Fibroblast of villous mesenchyme (primary cell): ENCODE data around the gene MAGI2. TPM values are rescaled to one million over a fixed set of nuclear protein-coding genes. Genes with fewer than 3 reads are reported as not detected.
"Not testable (repeated sequence)": the region's sequence is repeated elsewhere in the genome, so short reads cannot be mapped to it uniquely, and the experiment has no call there.

Experiments
- DNase-seq: peaks from one replicate; pipeline ENCODE4 v3.0.0-alpha.2; 2010; ENCODE audit warnings: low read depth
- H3K4me3 ChIP-seq: 2 replicates; pipeline ENCODE4 v1.5.1; 2011; ENCODE audit warnings: low read depth, mild to moderate bottlenecking, low read length
- total RNA-seq: library from RNA; depleted of rRNA; stranded (reverse); fragments of >200 nt; gene quantifications from 2 replicates; pipeline ENCODE4 v1.2.3, GENCODE V29; 2012
- TF ChIP-seq, protein P1 (sequence below): IDR thresholded peaks from 2 replicates; pipeline ENCODE4 v1.5.1; 2012; ENCODE audit warnings: low read depth, mild to moderate bottlenecking, low read length; ENCODE audit not compliant: insufficient read depth

The MAGI2 gene
- total RNA-seq, 1 donor, result 24.6 TPM

DNA sequence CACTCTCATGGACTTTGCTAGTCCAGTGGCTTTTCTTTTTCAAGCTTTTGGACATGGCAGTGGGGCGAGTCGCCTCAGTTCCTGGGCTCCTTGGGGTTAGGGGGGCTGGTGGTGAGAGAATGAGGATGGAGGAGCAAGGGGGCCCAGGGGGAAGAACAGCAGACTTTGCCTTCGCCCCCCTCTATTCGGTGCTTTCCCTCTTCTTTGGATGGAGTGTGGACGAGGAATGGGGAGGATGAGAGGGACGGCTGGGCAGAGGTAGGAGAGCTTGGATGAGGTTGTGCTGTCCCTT lies 255 bp downstream of the MAGI2 start:
- no peak for DNase-seq
- TF ChIP-seq, protein P1, sequence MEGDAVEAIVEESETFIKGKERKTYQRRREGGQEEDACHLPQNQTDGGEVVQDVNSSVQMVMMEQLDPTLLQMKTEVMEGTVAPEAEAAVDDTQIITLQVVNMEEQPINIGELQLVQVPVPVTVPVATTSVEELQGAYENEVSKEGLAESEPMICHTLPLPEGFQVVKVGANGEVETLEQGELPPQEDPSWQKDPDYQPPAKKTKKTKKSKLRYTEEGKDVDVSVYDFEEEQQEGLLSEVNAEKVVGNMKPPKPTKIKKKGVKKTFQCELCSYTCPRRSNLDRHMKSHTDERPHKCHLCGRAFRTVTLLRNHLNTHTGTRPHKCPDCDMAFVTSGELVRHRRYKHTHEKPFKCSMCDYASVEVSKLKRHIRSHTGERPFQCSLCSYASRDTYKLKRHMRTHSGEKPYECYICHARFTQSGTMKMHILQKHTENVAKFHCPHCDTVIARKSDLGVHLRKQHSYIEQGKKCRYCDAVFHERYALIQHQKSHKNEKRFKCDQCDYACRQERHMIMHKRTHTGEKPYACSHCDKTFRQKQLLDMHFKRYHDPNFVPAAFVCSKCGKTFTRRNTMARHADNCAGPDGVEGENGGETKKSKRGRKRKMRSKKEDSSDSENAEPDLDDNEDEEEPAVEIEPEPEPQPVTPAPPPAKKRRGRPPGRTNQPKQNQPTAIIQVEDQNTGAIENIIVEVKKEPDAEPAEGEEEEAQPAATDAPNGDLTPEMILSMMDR, result no peak
- H3K4me3 ChIP-seq, result peak overlapping the region; percentile 94

DNA sequence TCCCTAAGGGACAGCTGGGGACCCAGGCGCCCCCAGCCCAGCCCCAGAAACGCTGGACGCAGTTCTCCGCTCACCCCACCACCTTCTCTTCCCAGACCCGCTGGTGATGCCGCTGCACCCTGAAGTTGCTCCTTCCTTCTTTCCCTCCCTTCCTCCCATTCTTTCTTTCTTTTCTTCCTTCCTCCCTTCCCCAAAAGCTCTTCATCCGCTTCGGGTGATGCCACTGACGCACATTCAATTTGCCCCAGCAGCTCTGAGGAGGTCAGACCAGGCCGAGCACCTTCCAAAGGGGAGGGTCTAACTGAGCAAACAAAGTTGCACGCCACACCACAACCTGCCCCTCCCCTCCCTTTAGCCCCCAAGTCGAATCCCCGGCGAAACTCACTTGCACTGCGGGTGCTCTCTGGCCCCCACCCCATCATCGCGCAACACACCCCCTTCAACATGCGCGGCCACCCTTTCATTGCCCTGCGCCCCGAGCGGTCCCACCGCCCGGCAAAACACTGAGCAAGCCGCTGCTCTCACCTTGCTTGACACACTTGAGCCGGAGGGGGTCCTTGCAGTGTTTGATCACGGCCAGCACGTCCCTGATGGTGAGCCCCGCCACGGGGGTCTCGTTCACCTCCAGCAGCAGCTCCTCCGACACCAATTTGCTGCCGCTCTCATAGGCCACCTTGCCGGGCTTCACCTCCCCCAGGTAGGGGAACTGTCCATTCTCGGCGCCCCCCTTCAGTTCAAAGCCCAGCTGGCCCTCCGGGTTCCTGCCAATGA lies 787 bp downstream of the MAGI2 start:
- peak; percentile 47 for DNase-seq
- H3K4me3 ChIP-seq, result peak overlapping the region; percentile 94
- TF ChIP-seq, protein P1, result no peak

DNA sequence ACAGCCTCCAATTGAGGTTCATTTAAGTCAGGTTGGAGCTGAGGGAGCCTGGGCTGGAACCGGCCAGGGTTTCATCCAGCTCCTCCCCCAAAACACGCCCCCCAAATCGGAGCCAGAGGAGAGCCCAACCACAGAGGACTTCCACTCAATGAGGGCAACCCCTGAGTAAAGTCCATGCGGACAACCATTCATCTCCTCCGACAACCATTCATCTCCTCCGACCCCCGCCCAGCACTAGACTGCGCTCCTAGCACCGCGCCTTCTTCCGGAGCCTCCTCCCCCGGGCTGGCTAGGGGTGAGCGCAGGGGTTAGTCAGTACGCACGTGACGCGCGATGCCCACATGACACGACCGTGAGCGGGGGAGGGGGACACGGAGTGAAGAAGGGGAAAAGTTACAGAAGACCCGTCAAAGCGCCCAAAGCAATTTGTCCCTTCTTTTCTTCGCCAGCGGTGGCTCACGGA lies 1.4 kb downstream of the MAGI2 start:
- DNase-seq, result peak; percentile 92
- TF ChIP-seq, protein P1, result no peak
- peak overlapping the region; percentile 94 for H3K4me3 ChIP-seq

DNA sequence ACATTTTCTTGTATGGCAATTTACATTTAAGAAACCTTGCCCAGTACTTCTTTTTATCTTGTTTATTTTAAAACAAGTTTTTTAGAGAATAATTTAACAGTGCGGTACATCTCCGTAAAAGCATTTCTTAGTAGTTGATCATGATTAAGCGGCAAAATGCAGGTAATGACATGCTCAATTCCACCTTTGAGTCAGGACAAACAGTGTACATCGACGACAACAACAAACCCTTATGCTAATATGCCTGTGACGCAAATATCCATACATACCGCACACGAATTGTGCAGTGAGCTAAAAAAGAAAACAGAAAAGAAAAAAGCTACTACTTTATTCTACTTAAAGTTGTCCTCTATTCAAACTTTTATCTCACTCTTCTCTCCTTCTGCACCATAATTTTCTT lies 1.9 kb downstream of the MAGI2 start:
- peak overlapping the region; percentile 94 for H3K4me3 ChIP-seq
- DNase-seq, result no peak
- TF ChIP-seq, protein P1, result no peak

DNA sequence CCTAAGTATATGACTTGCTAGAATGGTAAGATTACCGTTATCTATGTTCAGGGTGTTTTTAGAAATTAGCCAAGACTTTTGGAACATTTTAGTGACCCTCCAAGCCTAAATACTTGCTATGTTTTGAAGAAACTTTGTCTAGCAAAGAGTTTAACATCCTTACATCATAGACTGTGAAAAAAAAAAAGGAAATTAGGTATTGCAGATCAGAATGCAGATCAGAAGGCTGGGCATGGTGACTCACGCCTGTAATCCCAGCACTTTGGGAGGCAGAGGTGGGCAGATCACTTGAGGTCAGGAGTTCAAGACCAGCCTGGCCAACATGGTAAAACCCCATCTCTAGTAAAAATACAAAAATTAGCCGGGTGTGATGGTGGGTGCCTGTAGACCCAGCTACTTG lies 10.7 kb downstream of the MAGI2 start:
- not testable (repeated sequence) for DNase-seq, H3K4me3 ChIP-seq

DNA sequence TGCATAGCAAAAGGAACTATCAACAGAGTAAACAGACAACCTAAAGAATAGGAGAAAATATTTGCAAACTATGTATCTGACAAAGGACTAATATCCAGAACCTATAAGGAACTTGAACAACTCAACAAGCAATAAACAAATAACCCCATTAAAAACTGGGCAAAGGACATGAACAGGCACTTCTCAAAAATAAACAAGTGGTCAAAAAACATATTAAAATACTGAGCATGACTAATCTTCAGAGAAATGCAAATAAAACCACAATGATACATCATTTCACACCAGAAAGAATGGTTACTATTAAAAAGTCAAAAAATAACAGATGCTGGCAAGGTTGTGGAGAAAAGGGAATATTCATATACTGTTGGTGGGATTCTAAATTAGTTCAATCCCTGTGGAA lies 17.1 kb downstream of the MAGI2 start:
- H3K4me3 ChIP-seq, result no peak overlapping the region
- TF ChIP-seq, protein P1, result no peak
- DNase-seq, result peak; percentile 54

DNA sequence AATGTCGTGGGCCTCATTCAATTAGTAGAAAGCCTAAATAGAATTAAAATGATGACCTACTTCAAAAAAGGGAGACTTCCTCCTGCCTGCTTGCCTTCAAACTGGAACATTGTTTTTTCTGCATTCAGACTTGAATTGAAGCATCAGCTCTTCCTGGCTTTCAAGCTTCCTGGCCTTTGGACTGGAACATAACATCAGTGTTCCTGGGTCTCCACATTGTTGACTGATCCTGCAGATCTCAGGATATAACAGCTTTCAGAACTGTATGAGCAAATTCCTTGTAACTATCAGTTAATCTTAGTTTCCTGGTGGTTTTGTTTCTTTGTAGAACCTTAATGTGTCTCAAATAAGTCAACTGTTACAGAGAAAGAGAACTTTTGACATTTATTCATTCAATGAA lies 18.6 kb downstream of the MAGI2 start:
- DNase-seq, result no peak

More for the DNA sequence above, 18.6 kb downstream of the MAGI2 start:
- H3K4me3 ChIP-seq, result no peak overlapping the region
- TF ChIP-seq, protein P1, result no peak
